ENCODE measurements around the gene OOSP2.

The OOSP2 gene

GRCh38 chr11:59999691-60000090, 40.5 kb upstream of the OOSP2 start:
- Histone ChIP-seq H3K27me3 (ENCODE audit: insufficient read depth, low read length) (no peaks in the 10 kb centered on the region), H3K4me2 (ENCODE audit: low read length) (no peak overlapping the region), H3K27ac (ENCODE audit: low read depth, low read length, poor library complexity, severe bottlenecking) (no peak overlapping the region), H3F3A (ENCODE audit: insufficient read depth, low read length) (no peaks in the 10 kb centered on the region), H3K36me3 (ENCODE audit: insufficient read depth, low read length) (no peaks in the 10 kb centered on the region), H3K9me3 (ENCODE audit: low read length) (no peaks in the 10 kb centered on the region), H3K79me2 (ENCODE audit: insufficient read depth, low read length) (no peaks in the 10 kb centered on the region), H3K4me3 (ENCODE audit: low read depth, low read length, poor library complexity, severe bottlenecking) (no peak overlapping the region), H3K9ac (ENCODE audit: low read length) (no peak overlapping the region), H2AFZ (ENCODE audit: low read length) (no peak overlapping the region), H3K9me2 (ENCODE audit: low read depth, low read length) (no peaks in the 10 kb centered on the region), H4K20me1 (ENCODE audit: insufficient read depth, low read length) (no peaks in the 10 kb centered on the region), H3K4me1 (ENCODE audit: insufficient read depth, low read length, severe bottlenecking) (no peaks in the 10 kb centered on the region)
- TF ChIP-seq EZH2 (IDR thresholded peaks at IDR 0.05; ENCODE audit: borderline replicate concordance, low read length) (no peak), CTCF (IDR thresholded peaks at IDR 0.05; ENCODE audit: low read length) (no peak)

GRCh38 chr11:60003729-60004128, 36.5 kb upstream of the OOSP2 start:
- H3K4me3 ChIP-seq (ENCODE audit: low read depth, low read length, poor library complexity, severe bottlenecking) = no peak overlapping the region
- no peaks in the 10 kb centered on the region for H3K79me2 ChIP-seq (ENCODE audit: insufficient read depth, low read length)
- H3K27ac ChIP-seq (ENCODE audit: low read depth, low read length, poor library complexity, severe bottlenecking) = no peak overlapping the region
- H3K4me1 ChIP-seq (ENCODE audit: insufficient read depth, low read length, severe bottlenecking) = no peaks in the 10 kb centered on the region
- H3K9me2 ChIP-seq (ENCODE audit: low read depth, low read length) = no peaks in the 10 kb centered on the region
- no peak overlapping the region for H2AFZ ChIP-seq (ENCODE audit: low read length)
- H4K20me1 ChIP-seq (ENCODE audit: insufficient read depth, low read length) = no peaks in the 10 kb centered on the region
- no peaks in the 10 kb centered on the region for H3K27me3 ChIP-seq (ENCODE audit: insufficient read depth, low read length)
- no peaks in the 10 kb centered on the region for H3K36me3 ChIP-seq (ENCODE audit: insufficient read depth, low read length)
- no peak overlapping the region for H3K4me2 ChIP-seq (ENCODE audit: low read length)
- TF ChIP-seq EZH2 (IDR thresholded peaks at IDR 0.05; ENCODE audit: borderline replicate concordance, low read length) = no peak
- no peak for TF ChIP-seq CTCF (IDR thresholded peaks at IDR 0.05; ENCODE audit: low read length)
- no peaks in the 10 kb centered on the region for H3F3A ChIP-seq (ENCODE audit: insufficient read depth, low read length)
- H3K9me3 ChIP-seq (ENCODE audit: low read length) = no peaks in the 10 kb centered on the region
- no peak overlapping the region for H3K9ac ChIP-seq (ENCODE audit: low read length)

GRCh38 chr11:60005360-60005759, 34.8 kb upstream of the OOSP2 start:
- Histone ChIP-seq H3K9ac (ENCODE audit: low read length) (no peak overlapping the region), H3K79me2 (ENCODE audit: insufficient read depth, low read length) (no peaks in the 10 kb centered on the region), H4K20me1 (ENCODE audit: insufficient read depth, low read length) (no peaks in the 10 kb centered on the region), H2AFZ (ENCODE audit: low read length) (no peak overlapping the region), H3K4me1 (ENCODE audit: insufficient read depth, low read length, severe bottlenecking) (no peaks in the 10 kb centered on the region), H3K9me3 (ENCODE audit: low read length) (no peaks in the 10 kb centered on the region), H3K27me3 (ENCODE audit: insufficient read depth, low read length) (no peaks in the 10 kb centered on the region), H3K9me2 (ENCODE audit: low read depth, low read length) (no peaks in the 10 kb centered on the region), H3K27ac (ENCODE audit: low read depth, low read length, poor library complexity, severe bottlenecking) (no peak overlapping the region), H3F3A (ENCODE audit: insufficient read depth, low read length) (no peaks in the 10 kb centered on the region), H3K36me3 (ENCODE audit: insufficient read depth, low read length) (no peaks in the 10 kb centered on the region), H3K4me2 (ENCODE audit: low read length) (no peak overlapping the region), H3K4me3 (ENCODE audit: low read depth, low read length, poor library complexity, severe bottlenecking) (no peak overlapping the region)
- TF ChIP-seq CTCF (IDR thresholded peaks at IDR 0.05; ENCODE audit: low read length) (no peak), EZH2 (IDR thresholded peaks at IDR 0.05; ENCODE audit: borderline replicate concordance, low read length) (no peak)

Measured in OCI-LY1 (cell line).